Fibroblast of lung (primary cell): ENCODE measurements around the gene DUT. TPM values are rescaled to one million over a fixed set of nuclear protein-coding genes. Genes with fewer than 3 reads are reported as not detected.

ENCODE experiments used
- DNase-seq, 2 donors: peaks; one replicate each; pipeline versions ENCODE4 v3.0.0 to v3.0.0-alpha.2; 2010; ENCODE audit warnings: low read depth in 2 of 2
- H2AFZ ChIP-seq: 2 replicates; pipeline ENCODE4 v1.5.1; 2012; ENCODE audit warnings: low read length, control low read depth, inconsistent platforms
- H3K27ac ChIP-seq: 2 replicates; pipeline ENCODE4 v1.5.1; 2011; ENCODE audit warnings: low read length, control low read depth; ENCODE audit not compliant: insufficient read depth
- H3K27me3 ChIP-seq: 2 replicates; pipeline ENCODE4 v1.5.1; 2011; ENCODE audit warnings: mild to moderate bottlenecking, low read length; ENCODE audit not compliant: control insufficient read depth, insufficient read depth
- H3K36me3 ChIP-seq: 2 replicates; pipeline ENCODE4 v1.5.1; 2011; ENCODE audit warnings: low read length; ENCODE audit not compliant: control insufficient read depth, insufficient read depth
- H3K4me1 ChIP-seq: 2 replicates; pipeline ENCODE4 v1.5.1; 2011; ENCODE audit warnings: low read length; ENCODE audit not compliant: control insufficient read depth, insufficient read depth; ENCODE audit errors: extremely low read depth
- H3K4me2 ChIP-seq: 2 replicates; pipeline ENCODE4 v1.5.1; 2011; ENCODE audit warnings: low read length, control low read depth; ENCODE audit not compliant: insufficient read depth; ENCODE audit errors: extremely low read depth
- H3K4me3 ChIP-seq, 4 experiments: fragments of 200-600 bp in 1 of 4; sonication (generic) in 1 of 4; replicated peaks in 1 of 4; 2 replicates each; pipeline ENCODE4 v1.5.1; 2011 to 2016; ENCODE audit warnings: low read length in 4 of 4, low read depth in 3 of 4, mild to moderate bottlenecking in 3 of 4, control low read depth in 2 of 4, inconsistent platforms in 1 of 4, mixed read lengths in 1 of 4; ENCODE audit not compliant: insufficient read depth in 1 of 4; ENCODE audit errors: control extremely low read depth in 1 of 4
- H3K79me2 ChIP-seq: 2 replicates; pipeline ENCODE4 v1.5.1; 2012; ENCODE audit warnings: mild to moderate bottlenecking, low read length, inconsistent platforms; ENCODE audit not compliant: control insufficient read depth, insufficient read depth
- H3K9ac ChIP-seq: 2 replicates; pipeline ENCODE4 v1.5.1; 2011; ENCODE audit warnings: mild to moderate bottlenecking, low read length, control low read depth; ENCODE audit not compliant: insufficient read depth
- H3K9me3 ChIP-seq: 2 replicates; pipeline ENCODE4 v1.5.1; 2012; ENCODE audit warnings: low read depth, low read length; ENCODE audit not compliant: control insufficient read depth, insufficient read depth
- H4K20me1 ChIP-seq: 2 replicates; pipeline ENCODE4 v1.5.1; 2011; ENCODE audit warnings: low read length; ENCODE audit not compliant: control insufficient read depth, insufficient read depth; ENCODE audit errors: extremely low read depth
- EZH2 ChIP-seq: IDR thresholded peaks from 2 replicates; pipeline ENCODE4 v1.5.1; 2012; ENCODE audit warnings: low read length, control low read depth, mild to moderate bottlenecking; ENCODE audit errors: missing control alignments
- polyA plus RNA-seq, 2 donors: library from polyadenylated mRNA; depleted of rRNA in 1 of 2; stranded (reverse) in 1 of 2; unstranded in 1 of 2; fragments of >200 nt; gene quantifications; 2 replicates each; pipeline ENCODE4 v1.2.1, GENCODE V29; 2011 to 2012; ENCODE audit warnings: missing spikeins in 1 of 2
- total RNA-seq: library from RNA; depleted of rRNA; stranded (reverse); fragments of >200 nt; gene quantifications from 2 replicates; pipeline ENCODE4 v1.2.1, GENCODE V29; 2014
- TF ChIP-seq, protein P1 (sequence below), 2 donors: IDR thresholded peaks in 1 of 2; conservative IDR thresholded peaks in 1 of 2; 1 replicate in 1 of 2; 2 replicates in 1 of 2; pipeline ENCODE4 v1.5.1; 2011 to 2012; ENCODE audit warnings: low read length in 2 of 2, control low read depth in 1 of 2, inconsistent platforms in 1 of 2, low read depth in 1 of 2, mild to moderate bottlenecking in 1 of 2

DUT gene
- total and polyA plus RNA-seq, 2 donors (not counting 1 experiment from before 2014, with no cell fraction given), result 47.6 to 52.9 TPM

DNA sequence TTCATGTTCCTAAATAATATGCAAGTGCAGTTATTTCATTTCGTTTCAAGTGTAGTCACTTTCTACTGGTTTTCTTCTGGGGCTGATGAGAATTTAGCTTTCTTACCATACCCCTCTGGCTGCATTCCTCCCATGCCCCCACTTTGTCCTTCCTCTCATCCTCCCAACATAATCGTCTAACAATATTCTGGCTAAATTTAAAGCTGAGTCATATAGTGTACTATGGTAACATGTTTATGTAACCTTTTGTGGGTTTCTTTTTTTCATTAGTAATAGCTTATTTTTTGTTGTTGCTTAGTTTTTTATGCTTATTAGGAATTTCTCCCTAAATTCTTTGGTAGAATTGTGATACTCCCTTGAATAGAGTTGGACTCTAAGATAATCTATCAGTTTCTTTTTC lies 30.5 kb downstream of the DUT start:
- no peaks in the 10 kb centered on the region for H3K9me3 ChIP-seq
- H3K79me2 ChIP-seq, result no peaks in the 10 kb centered on the region
- peaks cover 6% of the 10 kb centered on the region for H3K4me1 ChIP-seq
- no peaks in the 10 kb centered on the region for H3K27me3 ChIP-seq
- peak in 1 of 2 donors; percentile 28 for DNase-seq
- no peak overlapping the region for H3K9ac ChIP-seq
- no peak for TF ChIP-seq EZH2
- TF ChIP-seq, protein P1, sequence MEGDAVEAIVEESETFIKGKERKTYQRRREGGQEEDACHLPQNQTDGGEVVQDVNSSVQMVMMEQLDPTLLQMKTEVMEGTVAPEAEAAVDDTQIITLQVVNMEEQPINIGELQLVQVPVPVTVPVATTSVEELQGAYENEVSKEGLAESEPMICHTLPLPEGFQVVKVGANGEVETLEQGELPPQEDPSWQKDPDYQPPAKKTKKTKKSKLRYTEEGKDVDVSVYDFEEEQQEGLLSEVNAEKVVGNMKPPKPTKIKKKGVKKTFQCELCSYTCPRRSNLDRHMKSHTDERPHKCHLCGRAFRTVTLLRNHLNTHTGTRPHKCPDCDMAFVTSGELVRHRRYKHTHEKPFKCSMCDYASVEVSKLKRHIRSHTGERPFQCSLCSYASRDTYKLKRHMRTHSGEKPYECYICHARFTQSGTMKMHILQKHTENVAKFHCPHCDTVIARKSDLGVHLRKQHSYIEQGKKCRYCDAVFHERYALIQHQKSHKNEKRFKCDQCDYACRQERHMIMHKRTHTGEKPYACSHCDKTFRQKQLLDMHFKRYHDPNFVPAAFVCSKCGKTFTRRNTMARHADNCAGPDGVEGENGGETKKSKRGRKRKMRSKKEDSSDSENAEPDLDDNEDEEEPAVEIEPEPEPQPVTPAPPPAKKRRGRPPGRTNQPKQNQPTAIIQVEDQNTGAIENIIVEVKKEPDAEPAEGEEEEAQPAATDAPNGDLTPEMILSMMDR (conservative IDR thresholded peaks at IDR 0.05 in 1 of 2, IDR thresholded peaks at IDR 0.05 in 1 of 2; ENCODE audit: low read depth in 1 of 2, low read length in 2 of 2), result no peak
- no peaks in the 10 kb centered on the region for H4K20me1 ChIP-seq
- H3K27ac ChIP-seq, result no peak overlapping the region
- no peak overlapping the region for H2AFZ ChIP-seq
- no peak overlapping the region for H3K4me3 ChIP-seq
- no peak overlapping the region for H3K4me2 ChIP-seq
- no peaks in the 10 kb centered on the region for H3K36me3 ChIP-seq

DNA sequence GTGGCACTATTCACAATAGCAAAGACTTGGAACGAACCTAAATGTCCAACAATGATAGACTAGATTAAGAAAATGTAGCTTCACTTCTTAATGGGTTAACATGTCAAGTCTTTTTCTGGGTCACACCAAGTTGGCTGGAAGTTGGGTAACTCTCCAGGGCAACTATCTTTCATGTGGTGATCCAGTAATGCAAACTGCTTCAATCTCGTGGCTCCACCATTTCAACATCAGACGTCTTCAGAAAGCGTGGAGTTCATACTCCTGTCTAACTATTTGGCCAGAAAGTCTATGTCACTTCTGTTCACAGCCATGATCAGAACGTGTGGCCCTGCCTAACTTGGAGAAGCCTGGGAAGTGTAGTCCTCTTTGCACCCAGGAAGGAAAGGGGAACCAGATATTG lies 32.2 kb downstream of the DUT start:
- Histone ChIP-seq H4K20me1 (no peaks in the 10 kb centered on the region), H3K36me3 (no peaks in the 10 kb centered on the region), H3K4me1 (peaks cover 4% of the 10 kb centered on the region), H2AFZ (no peak overlapping the region), H3K27ac (no peak overlapping the region), H3K27me3 (no peaks in the 10 kb centered on the region), H3K4me3 (no peak overlapping the region), H3K79me2 (no peaks in the 10 kb centered on the region), H3K9me3 (no peaks in the 10 kb centered on the region), H3K4me2 (no peak overlapping the region), H3K9ac (no peak overlapping the region)
- TF ChIP-seq EZH2, result no peak
- TF ChIP-seq, protein P1 (conservative IDR thresholded peaks at IDR 0.05 in 1 of 2, IDR thresholded peaks at IDR 0.05 in 1 of 2; ENCODE audit: low read depth in 1 of 2, low read length in 2 of 2), result no peak
- DNase-seq, result no peak

DNA sequence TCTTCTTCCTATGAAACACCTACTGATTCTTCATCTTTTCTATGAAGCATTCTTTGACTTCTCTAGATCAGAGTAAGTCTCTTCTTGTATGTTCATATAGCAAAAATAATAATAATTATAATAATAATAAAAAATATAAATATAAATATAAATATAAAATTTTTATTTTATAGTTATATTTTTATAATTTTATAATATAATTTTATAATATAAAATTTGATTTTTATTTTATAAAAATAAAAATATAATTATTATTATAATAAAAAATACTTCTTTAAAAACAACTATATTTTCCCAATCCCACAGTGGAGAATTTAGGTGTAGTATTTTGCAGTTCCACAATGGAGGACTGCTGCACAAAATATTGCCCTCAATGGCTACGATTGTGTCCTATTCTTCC lies 34.3 kb downstream of the DUT start:
- Histone ChIP-seq H3K27ac (no peak overlapping the region), H3K9me3 (no peaks in the 10 kb centered on the region), H3K79me2 (no peaks in the 10 kb centered on the region), H2AFZ (no peak overlapping the region), H3K27me3 (no peaks in the 10 kb centered on the region), H3K36me3 (no peaks in the 10 kb centered on the region), H3K4me2 (no peak overlapping the region), H4K20me1 (no peaks in the 10 kb centered on the region), H3K4me1 (no peaks in the 10 kb centered on the region), H3K9ac (no peak overlapping the region), H3K4me3 (no peak overlapping the region)
- no peak for DNase-seq
- no peak for TF ChIP-seq EZH2
- TF ChIP-seq, protein P1 (conservative IDR thresholded peaks at IDR 0.05 in 1 of 2, IDR thresholded peaks at IDR 0.05 in 1 of 2; ENCODE audit: low read depth in 1 of 2, low read length in 2 of 2), result no peak
